HG03095 (cell line): ENCODE measurements around the gene RABGEF1.
A peak's percentile ranks its signal among the peaks of the same experiment; 100 is the strongest.
"Not testable (repeated sequence)": the region's sequence is repeated elsewhere in the genome, so short reads cannot be mapped to it uniquely, and the experiment has no call there.

ENCODE experiments used
- ATAC-seq: cut with Tn5 transposase; IDR thresholded peaks from one replicate; pipeline ENCODE4 v1.9.1; 2021; ENCODE audit warnings: moderate library complexity; ENCODE audit not compliant: unreplicated experiment

RABGEF1 gene

DNA sequence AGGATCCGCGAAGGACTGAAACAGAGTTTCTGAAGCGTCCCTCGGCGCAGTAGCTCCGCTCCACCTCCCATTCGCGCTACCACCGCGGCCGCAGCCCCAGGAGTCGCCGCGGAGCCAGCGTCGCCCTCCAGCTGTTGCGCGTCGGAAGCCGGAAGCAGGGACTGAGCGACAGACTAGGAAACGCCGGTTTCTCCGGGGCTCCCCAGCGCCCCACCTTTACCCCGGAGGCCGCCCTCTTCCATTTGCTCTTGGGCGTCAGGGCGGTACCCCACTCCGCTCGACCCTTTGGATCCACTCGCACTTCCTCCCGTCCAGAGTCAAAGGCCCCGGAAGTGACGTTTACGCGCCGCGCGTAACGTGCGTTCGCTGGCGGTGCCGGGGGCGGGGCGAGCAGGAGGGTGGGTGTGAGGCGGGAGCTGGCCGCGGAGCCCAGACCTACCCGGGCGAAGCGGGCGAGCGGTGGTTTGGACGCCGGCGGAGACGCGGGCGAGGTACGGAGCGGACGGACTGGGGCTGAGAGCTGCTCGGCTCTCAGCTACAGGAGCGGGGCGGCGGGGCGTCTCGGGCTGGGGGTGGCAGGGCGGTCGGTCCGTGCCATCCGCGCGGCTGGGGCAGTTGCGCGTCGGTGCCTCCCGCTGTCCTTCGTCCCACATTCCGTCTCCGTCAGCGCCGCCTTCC, at the start of gene RABGEF1:
RABGEF1 (plus strand) TSS at position 432 of the 678 bp plus-strand sequence. CDS start 31,167 bp downstream, outside the sequence.
- ATAC-seq = peak; percentile 78

DNA sequence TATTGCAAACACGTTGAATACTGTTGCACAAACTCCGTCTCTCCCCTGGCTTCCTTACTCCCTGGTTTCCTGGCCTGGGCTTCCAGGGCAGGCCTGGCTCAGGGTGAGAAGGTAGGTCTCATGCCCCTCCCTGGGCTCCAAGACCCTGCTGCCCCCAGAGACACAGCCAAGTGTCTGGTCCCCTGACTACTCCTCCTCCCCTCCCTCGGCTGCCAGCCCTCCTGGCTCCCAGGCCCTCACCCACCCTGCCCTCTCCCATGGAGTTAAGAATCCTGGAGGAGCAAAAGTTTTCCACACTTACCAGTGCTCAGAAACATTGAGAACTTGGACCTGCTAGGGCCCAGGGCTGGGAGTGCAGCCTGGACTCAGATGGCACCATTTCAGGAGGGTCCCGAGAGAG, 47.2 kb upstream of the RABGEF1 start:
- ATAC-seq = no peak

DNA sequence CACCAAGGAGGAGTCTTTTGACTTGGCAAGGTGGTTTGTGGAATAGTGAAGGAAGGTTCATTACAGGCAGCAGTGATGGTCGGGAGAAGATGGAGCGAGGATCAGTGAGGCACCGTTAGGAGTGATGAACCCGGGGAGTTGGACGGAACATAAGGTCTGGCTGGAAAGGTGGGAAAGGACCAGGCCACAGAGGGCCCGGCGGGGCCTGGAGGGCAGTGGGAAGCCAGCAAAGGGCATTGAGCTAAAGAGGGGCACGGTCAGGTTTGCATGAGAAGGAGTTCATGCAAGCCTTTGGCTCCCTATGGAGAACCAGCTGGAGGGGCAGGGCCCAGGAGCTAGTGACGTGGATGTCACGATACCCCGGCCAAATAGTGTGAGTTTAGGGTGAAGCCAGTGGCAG, 46.2 kb upstream of the RABGEF1 start:
- ATAC-seq = no peak

DNA sequence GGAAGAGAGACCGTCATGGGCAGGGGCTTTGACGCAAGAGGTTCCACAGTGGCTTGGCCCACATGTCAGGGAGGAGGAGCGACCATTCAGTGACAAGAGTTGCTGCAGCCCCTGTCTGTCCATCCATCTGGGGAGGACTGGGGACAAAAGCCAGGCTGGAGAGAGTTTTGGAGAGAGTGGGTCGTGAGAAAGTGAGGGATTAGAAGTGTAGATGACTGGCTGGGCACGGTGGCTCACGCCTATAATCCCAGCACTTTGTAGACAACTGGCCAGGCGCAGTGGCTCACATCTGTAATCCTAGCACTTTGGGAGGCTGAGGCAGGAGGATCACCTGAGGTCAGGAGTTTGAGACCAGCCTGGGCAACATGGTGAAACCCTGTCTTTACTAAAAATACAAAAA, 45.1 kb upstream of the RABGEF1 start:
- ATAC-seq = not testable (repeated sequence)

DNA sequence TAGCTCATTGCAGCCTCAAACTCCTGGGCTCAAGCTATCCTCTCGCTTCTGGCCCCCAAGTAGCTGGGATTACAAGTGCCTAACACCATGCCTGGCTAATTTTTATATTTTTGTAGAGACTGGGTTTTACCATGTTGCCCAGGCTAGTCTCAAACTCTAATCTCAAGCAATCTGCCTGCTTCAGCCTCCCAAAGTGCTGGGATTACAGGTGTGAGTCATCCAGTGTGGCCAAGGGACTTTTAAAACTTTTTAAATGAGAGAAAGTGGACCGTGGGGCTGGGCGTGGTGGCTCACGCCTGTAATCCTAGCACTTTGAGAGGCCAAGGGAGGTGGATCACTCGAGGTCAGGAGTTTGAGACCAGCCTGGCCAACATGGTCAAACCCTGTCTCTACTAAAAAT, 44.4 kb upstream of the RABGEF1 start:
- ATAC-seq = not testable (repeated sequence)

DNA sequence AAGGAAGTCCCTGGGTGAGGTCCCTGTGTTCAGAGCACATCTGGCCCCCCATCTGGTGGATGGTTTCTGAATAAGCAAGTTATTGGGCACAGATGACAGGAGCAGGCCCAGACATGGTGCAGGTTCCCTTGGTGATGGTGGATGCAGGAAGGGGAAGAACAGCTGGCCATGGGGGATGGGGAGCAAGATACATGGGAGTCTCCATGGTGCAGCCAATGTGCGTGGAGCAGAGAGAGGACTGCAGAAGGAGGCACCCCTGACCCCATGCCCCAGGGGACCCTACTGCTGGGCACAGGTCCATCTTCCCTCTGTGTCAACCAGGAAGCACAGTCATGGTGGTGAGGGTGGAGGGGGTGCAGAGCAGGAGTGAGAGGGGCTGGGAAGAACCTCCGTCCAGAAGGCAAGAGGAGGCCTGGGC, 43.8 kb upstream of the RABGEF1 start:
- no peak for ATAC-seq

DNA sequence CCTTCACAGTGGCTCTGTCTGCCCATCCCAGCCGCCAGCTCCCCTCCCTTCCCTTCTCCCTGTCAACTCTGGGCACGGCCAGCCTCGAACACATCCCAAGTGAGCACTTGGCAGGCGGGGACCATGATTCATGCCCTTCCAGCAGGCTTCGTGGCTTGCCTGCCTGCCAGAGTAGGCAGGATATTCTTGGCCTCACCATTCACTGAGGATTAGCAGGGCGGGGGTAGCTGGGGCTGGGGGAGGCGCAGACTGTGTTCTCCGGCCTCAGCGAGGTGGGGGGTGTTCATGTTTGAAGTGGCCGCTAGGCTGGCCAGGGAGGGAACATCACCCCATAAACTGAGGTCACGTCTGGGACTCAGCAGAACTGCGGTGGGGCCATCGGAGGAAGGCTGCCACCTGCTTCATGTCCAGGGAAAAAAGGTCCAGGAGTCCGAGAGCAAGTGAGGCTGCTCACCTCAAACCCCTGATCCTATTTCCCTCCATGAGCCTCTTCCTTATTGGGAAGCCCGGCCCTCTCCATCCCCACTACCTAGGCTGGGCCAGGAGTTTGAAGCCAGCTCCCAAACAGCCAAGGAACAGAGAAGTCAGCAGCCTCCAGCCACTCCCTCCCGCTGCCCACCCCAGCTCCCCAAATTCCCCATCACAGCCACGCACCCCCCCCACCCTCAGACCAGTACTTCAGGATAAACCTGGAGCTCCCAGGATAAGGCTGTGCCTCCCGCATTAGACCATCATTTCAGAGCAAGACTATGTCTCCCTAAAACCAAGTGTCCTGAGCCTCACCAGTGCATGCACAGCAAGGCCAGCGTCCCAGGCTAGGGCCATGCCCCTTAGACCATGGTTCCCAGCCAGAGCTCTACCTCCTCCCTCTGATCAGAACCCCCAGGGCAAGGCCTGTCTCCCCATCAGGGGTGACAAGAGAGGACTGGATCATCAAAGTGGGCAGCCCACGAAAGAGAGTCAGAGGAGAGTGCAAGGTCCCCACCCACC, 42.8 kb upstream of the RABGEF1 start:
- no peak for ATAC-seq

DNA sequence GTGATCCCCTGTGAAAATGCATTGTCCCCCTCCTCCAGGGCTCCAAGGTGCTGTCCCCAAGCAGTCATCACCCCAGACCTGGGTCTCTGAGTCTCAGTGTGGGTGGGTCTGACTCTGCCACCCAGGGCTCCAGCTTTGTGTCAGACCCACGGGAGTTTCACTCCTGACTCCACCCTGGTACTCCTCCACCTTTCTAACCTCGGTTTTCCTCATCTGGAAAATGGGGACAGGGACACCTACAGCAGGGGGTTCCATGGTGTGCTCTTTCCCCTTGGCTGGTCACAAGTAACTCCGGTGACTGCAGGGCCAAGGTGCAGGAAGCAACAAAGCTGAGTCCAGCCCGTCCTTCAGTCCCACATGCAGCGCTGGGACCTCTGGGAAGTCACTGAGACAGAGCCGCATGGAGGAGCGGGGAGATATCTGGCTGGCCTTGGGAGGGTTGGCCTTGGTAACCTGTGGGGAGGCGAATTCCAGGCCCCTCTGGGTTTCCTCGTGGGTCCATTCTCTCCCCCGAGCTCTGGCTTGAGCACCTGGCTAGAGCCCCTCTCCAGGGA, 41.8 kb upstream of the RABGEF1 start:
- no peak for ATAC-seq

DNA sequence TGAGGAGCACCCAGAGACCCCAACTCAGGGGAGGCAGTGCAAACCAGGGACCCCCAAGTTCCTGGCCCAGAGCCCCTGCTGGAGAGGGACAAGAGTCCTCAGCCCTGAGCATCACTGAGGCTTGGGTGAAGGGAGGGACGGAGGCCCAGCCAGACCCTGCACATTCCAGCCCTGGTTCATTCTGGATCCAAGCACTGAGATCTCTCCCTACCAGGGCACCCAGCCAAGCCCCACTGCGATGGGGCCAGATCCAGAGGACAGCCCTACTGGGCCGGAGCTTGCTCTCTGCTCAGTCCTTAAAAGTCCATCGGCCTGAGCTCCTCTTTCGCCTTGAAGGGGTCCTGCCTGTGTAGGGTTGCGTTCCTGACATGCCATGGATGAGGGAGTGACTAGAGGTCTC, 40.5 kb upstream of the RABGEF1 start:
- ATAC-seq = no peak

DNA sequence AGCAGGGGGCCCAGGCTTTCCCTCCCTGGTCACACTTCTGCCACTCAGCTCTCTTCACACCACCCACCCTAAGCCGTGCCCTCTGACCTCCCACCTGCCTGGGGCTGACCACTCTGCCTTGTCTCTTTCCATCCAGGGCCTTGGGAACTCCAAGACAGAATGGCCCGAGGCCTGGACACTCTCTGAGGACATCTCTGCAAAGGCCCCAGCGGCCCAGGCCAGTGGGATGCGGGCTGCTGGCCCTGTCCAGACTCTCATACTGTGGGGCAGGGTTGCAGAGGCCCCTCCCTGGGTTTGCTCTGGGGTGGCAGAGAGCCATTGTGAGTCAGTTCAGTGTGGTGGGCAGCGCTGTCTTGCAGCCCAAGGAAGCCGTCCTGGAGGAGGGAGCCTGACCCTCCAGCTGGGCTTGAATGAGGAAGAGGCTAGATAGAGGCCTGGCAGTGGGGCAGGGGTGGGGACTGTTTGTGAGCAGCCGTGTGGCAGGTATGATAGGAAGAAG, 39.9 kb upstream of the RABGEF1 start:
- ATAC-seq = no peak

DNA sequence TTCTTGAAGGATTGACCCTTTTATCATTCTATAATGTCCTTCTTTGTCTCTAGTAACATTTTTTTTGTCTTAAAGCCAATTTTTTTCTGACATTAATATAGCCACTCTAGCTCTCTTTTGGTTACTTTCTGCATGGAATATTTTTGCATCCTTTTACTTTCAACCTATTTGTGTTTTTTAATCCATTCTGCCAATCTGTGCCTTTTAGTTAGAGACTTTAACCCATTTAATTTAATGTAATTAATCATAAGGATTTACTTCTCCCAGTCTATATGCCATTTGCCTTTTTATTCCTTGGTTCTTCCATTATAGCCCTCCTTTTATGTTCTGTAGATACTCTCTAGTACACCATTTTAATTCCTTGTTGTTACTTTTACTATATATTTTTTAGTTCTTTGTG, 32.7 kb upstream of the RABGEF1 start:
- ATAC-seq = no peak

DNA sequence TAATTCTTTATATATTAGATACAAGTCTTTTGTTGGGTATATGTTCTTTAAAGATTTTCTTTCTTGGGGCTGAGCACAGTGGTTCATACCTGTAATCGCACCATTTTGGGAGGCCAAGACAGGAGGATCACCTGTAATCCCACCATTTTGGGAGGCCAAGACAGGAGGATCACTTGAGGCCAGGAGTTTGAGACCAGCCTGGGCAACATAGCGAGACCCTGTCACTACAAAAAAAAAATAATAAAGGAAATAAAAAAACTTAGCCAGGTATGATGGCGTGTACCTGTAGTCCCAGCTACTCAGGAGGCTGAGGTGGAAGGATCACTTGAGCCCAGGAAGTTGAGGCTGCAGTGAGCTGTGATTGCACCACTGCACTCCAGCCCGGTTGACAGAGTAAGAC, 29.8 kb upstream of the RABGEF1 start:
- not testable (repeated sequence) for ATAC-seq

DNA sequence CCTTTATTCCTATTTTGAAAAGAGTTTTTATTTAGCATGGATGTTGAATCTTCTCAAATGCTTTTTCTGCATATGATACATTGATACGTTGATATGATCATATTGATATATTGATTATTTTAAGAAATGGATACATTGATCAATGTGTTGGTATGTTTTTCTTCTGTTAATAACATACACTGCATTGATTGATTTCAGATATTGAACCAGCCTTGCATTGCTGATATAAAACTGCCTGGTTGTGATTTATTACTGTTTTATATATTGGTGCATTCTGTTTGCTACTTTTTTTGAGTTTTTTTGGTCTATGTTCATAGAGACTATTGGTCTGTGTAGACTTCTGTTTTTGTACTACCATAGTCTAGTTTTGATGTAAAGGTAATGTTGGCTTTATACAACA, 26.8 kb upstream of the RABGEF1 start:
- ATAC-seq = no peak

DNA sequence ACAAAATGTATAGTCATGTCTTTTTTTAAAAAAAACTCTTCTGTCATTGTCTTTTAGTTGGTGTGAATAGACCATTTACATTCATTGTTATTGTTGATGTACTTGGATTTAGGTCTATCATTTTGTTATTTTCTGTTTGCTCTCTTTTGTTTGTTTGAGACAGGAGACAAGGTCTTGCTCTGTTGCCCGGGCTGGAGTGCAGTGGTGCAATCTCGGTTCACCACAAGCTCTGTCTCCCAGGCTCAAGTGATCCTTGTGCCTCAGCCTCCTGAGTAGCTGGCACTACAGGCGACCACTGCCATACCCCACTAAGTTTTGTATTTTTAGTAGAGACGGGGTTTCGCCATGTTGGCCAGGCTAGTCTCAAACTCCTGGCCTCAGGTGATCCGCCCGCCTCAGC, 23.9 kb upstream of the RABGEF1 start:
- not testable (repeated sequence) for ATAC-seq

DNA sequence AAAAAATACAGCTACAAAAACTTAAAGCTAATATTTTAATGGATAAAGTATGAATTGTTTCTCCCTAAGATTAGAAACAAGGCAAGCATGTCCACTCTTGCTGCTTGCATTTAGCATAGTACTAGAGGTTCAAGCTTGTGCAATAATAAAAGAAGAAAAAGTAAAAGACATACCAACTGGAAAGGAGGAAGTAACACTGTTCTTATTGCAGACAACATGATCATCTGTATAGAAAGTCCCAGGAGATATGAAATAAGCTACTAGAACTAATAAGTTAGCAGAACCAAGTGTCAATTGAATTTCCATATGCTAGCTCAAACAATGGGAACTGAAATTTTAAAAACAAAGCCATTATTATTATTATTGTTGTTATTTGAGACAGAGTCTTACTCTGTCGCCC, 20.0 kb upstream of the RABGEF1 start:
- ATAC-seq = no peak

DNA sequence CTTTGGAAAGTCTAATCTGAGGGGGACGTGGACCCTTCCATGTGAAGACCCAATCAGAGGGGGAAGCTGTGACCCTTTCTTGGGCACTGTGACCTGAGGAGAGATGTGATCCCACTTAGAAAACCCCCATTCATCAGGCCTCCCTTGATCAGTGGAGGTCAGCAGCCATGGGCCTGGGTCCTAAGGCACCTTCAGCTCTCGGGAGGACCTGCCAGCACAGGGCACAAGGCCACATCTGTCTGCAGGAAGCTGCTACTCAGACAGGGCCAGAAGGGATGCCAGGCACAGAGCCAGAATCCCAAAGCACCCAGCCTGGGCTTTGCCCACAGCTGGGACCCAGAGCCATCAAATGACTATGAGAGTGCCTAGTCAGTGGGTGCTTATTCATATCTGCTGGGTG, 14.7 kb upstream of the RABGEF1 start:
- no peak for ATAC-seq

DNA sequence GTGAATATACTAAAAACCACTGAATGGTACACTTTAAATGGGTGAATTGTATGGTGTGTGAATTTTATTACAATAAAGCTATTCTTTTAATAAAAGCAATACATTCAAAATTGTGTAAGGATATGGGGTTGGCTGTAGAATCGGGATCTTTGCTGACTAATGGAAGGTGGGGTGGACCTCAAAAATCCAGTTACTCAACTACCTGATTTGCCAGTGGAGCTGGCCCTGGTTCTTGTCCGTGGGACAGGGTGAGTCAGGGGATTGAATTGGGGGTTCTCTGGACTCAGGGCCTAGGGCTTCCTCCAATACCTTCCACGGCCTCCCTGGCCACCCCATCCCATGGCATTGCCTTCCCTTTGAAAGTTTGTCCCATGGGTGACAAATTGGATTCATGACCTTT, 13.5 kb upstream of the RABGEF1 start:
- ATAC-seq = no peak

DNA sequence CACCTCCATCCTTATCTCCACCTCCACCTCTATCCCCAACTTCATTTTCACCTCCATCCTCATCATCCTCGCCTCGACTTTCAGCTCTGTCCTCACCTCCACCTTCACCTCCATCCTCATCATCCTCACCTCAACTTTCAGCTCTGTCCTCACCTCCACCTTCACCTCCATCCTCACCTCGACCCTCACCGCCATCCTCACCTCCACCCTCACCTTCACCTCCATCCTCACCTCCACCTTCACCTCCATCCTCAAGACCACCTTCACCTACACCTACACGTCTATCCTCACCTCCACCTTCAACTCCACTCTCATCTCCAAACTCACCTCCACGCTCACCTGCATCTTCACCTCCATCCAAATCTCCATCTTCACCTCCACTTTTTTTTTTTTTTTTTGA, 12.0 kb upstream of the RABGEF1 start:
- no peak for ATAC-seq

DNA sequence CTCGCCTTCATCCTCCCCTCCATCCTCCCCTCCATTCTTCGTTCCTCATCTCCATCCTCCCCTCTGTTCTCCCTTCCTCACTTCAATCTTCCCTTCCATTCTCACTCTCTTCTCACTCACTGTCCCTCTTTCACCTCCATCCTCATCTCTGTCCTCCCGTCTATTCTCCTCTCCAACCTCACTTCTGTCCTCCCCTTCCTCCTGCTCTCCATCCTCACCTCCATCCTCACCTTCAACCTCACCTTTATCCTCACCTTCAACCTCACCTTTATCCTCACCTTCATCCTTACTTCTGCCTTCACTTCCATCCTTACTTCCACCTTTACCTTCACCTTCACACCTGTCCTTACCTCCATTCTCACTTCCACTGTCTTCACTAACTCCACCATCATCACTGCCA, 11.3 kb upstream of the RABGEF1 start:
- no peak for ATAC-seq

DNA sequence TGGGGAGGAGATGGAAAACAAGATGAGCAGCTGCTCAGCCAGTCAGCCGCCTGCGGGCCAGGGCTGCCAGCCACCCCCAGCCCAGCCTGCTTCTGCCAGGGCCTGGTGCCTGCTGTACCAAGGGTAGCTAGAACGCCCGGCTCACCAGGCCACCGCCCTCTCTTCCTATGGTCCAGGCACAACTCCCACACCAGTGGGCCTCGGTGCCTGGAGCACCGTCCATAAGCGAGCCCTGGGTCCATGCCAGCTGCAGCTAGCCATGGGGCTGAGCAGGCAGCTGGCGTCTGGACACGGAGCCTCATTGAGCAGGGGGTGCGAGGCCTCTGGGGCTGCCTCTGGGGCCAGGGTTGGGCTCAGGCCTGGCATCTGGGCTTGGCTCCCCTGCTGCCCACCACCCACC, 8.5 kb upstream of the RABGEF1 start:
- no peak for ATAC-seq

DNA sequence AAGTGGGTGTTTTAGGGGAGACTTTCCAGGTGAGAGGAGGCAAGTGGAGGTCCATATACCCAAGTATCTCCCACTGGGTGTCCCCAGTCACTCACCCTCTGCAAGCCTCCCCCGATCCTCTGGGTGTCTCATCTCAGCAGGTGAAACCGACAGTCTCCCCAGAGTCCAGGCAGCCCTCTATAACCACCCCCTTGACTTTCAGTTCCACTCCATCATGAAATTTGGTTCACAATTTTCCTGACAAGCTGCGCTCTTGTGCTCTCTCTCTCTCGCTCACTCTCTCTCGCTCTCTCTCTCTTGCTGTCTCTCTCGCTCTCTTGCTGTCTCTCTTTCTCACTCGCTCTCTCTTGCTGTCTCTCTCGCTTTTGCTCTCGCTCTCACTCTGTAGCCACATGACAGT, 8.1 kb upstream of the RABGEF1 start:
- ATAC-seq = peak; percentile 72

DNA sequence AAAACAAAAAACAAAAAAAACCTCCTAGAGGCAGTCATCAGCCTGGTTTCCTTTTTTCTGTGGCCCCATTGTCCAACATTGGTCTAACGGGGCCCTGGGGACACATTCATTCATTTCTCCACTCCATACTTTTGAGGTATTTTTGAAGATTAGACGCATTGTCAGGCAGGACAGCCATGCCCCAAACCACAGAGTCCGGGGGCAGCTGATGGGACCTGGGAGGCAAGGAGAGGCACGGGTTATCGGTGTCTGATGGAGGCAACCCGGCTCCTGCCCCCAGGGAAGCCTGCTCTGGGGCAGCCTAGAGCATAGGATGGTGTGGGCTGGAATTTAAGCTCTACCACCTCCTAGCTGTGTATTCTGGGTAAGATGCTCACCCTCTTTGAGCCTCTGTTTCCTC, 6.5 kb upstream of the RABGEF1 start:
- no peak for ATAC-seq
